ENCODE measurements around the gene AMZ2.
"Not testable (repeated sequence)": the region's sequence is repeated elsewhere in the genome, so short reads cannot be mapped to it uniquely, and the experiment has no call there.

Gene AMZ2

DNA sequence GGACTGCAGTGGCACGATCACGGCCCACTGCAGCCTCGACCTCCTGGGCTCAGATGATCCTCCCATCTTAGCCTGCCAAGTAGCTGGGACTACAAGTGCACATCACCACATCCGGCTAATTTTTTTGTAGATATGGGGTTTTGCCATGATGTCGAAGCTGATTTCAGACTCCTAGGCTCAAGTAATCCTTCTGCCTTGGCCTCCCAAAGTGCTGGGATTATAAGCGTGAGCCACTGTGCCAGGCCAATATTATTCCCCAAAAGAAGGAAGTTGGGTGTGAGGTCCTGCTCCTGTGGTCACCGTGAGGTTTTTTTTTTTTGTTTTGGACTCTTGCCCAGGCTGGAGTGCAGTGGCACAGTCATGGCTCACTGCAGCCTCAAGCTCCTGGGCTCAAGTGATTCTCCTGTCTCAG is 1.5 kb downstream of the AMZ2 start:
- DNase-seq: no peak

DNA sequence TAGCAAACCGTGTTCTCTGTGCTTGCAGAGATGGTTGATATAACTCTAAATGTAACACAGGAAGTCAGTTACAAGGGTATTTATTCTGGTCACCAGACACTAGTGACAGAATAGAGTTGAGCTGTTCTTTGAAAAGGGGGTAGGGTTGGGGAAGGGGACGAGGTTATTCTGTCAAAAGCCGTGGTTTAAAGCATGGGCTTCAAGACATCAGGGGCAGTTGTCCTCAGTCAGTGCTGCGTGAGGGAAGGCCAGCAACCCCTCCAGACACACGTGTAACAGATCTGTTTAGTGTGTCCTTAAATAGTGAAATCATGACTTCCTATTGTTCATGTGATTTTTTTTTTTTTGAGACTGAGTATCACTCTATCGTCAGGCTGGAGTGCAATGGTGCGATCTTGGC is 5.6 kb downstream of the AMZ2 start:
- DNase-seq: not testable (repeated sequence)

DNA sequence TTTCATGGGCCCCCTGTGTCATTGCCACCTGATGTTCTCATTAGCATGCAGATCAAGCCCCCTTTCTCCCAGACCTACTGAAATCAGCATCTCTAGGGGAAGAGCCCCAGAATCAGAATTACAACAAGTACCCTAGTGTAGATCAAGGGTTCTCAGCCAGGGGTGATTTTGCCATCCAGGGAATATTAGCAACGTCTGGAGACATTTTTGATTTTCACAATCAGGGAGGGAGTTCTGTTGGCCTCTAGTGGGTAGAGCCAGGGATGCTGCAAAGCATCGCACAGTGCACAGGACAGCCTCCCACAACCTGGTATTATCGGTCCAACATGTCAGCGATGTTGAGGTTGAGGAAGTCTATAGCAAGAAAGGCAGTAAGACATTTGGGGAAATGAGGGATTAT is 7.3 kb downstream of the AMZ2 start:
- DNase-seq: no peak

DNA sequence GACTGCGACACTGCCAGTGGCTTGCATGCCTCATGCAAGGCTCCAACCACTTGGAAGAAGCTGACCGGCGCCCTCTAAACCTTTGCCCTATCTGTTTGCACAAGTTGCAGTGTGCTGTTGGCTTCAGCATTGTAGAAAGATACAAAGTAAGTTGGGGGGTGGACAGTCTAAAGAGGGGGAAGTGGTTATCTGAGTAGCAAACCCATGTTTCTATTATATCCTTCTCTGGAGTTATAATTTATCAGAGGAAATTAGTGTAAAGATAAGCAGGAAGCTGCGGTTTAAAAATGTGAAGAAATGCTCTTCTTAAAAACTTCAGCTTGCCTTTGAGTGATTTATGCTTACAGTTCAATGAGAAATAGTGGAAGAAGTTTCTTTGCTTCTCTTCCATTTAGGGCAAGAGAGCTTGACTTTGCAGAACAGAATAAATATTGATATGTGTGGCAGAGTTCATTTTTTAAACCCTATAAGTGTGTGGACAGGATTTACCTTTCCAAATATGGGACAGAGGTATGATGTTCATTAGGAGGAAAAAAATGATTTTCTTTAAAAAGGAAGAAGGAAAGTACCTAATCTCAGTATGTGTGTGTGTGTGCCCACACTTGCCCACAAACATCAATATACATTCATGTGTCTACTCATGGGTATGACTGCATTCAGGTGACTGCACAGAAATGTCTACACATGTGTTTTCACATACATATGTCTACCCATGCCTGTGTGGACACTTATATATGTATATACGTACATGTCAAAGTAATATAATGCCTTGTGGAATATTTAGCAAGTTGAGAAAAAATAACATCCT is 8.1 kb downstream of the AMZ2 start:
- no peak for DNase-seq

DNA sequence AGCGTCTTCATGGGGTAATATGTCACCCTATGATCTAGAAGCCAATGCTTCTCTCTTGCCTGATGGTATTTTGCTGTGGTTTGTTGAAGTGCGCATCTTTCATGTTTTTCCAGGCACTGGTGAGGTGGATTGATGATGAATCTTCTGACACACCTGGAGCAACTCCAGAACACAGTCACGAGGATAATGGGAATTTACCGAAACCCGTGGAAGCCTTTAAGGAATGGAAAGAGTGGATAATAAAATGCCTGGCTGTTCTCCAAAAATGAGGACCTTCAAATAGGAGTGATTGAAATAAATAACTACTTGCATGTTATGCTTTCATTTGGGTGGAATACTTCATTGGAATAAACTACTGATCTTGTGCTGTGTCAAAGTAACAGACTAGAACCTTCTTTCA is 8.9 kb downstream of the AMZ2 start:
- DNase-seq: not testable (repeated sequence)

DNA sequence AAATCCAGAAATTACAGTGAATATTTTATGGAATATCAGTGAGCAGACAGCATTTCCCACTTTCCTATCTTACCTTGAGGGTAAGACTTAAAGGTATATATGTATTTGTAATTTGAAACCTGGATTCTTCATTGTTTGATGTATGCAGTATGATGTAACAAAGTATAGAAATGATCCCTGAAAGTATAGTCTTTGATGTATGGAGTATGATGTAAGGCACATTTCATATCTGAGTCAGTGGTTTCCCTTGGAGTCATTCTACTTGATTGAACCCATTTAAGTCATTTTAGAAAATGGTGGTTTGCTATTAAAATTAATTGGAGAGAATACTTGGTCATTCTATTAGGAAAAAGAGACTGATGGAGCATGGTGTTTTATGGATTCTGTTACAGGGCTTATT is 10.1 kb downstream of the AMZ2 start:
- DNase-seq: no peak

DNA sequence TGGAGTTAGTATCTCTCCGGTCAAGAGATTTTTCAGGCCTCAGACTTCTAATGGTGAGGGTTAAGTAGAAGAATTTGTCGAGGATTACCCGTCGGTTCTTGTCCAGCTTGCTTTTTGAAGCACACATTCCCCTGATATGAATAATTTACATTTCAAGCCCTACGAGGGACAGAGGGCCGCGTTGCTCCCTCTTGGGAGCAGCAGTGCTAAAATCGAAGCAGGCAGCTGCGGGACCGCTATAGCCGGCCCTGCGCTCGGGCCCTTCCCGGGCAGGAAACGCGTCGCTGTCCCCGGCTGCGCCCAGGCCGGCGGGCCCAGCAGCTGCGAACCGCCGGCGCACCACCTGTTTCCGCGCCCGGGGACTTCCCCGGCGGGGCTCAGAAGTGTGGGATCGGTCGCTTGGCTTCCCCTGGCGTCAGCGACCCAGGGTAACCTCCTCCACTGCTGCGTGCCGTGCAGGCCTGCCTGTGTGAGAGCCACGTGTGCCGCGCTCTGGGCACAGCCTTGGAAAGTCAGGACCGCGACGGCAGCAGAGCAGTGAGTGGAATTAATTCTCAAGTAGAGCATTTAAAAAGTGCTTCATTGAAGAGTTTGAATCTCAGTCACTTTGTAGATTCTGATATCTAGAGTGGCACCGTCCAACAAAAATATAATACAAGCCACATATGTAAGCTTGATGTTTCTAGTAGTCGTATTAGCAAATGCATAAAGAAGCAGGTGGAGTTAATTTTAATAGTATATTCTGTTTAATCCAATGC is 11.2 kb downstream of the AMZ2 start:
- peak; percentile 39 for DNase-seq

DNA sequence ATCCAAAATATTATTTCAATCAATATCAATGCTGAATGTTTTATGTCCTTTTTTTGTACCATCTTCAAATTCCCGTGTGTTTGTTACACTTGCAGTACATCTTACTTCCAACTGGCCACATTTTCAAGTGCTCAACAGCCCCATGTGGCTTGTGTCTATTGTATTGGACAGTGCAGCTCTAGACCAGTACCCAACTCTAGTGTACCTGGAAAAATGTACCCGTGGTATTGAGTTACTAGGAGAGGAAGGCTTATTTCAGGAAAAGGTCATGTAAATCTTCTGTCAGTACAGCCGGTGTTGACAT is 11.8 kb downstream of the AMZ2 start:
- not testable (repeated sequence) for DNase-seq

DNA sequence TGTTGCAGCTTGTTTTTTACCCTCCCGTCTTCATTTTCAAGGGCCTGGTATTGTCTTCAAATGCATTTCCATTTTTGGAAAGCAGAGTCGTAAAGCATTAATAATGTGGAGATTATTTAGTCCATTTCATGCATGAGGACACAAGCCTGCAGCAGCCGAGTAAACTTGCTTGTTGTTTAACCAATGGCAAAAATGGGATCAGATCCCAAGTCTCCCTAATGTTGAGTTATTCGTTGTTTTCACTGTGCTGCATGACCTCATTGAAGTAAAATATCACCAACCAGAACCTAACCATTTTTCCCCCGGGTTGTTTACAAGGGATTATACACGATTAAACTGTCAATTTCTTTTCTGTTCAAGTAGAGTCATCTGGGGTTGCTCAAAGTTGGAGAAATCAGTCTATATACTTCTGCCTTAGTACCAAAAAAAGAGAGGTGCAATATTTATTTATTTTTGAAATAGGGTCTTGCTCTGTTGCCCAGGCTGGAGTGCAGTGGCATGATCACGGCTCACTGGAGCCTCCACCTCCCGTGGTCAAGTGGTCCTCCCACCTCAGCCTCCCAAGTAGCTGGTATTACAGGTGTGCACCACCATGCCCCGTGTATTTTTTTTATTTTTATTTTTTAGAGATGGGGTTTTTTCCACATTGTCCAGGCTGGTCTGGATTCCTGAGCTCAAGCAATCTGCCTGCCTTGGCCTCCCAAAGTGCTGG is 12.4 kb downstream of the AMZ2 start:
- DNase-seq: no peak

DNA sequence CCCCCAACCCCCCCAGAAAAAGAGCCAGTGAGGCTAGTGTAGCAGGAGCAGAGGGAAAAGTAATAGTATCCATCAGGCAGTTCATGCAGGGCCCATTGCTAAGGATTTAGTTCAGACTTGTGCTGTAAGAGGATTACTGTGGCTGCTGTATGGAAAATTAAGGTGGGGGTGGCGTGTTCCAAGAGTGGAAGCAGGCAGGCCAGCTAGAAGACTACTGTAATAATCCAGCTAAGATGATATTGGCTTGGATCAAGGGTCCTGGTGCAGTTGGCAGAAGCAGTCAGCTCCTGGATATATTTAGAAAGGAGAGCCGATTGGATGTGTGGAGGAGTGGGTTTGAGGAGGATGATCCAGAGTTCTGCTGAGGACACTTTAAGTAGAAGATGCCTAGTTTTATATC is 14.6 kb downstream of the AMZ2 start:
- DNase-seq: not testable (repeated sequence)

DNA sequence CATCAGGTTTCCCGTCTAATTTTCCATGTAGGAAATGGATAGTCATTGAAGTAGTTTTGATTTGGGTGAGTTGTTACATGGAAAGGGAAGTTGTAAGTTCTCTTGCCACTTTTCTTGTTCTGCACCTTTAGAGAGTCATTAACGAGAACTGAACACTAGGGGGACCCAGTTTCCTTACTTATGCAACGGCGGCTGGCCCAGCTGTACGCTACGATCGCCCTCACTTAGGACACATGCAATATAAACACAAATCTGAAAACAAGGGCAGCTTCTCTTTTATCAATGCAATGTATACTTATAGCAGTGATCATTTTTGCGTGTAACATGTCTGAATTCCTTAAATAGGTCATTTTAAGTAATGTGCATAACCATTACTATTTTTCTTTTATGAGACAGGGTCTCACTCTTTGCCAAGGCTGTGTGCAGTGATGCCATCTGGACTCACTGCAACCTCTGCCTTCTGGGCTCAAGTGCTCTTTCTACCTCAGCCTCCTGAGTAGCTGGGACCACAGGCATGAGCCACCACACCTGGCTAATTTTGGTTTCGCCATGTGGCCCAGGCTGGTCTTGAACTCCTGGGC is 15.3 kb downstream of the AMZ2 start:
- DNase-seq: peak; percentile 33

DNA sequence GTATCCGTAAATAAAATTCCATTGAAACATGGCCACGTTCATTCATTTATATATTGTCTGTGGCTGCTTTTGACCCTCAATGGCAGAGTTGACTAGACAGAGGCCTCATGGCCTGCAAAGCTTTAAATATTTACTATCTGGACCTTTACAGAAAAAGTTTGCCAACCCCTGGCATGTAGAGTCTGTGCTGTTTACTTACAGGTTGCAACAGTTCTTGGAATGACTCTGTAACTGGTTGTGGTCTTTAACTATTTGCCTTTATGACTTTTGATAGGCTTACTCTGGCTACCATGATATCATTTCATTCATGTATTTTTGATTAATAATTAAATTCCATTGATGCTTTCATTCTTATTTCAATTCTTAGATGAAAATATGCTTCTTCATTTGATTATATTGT is 18.0 kb downstream of the AMZ2 start:
- DNase-seq: not testable (repeated sequence)

DNA sequence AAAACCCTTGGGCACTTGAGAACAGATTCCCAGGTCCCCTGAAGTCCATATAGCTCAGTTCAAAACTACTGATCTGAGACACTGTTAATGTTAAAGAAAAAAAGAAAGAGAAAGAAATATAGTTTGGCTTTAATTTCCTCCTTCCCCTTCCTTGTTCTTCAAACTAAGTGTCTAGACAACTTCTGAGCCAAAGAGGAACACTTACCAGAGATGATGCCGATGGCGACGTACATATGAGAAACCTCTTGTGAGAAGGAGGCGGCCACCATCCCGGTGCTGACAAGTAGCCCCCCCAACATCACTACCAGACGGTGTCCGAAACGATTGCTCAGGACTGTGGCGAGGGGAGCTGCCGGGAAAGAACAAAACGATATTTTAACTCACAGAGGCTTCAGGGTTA is 25.9 kb downstream of the AMZ2 start:
- DNase-seq: no peak

DNA sequence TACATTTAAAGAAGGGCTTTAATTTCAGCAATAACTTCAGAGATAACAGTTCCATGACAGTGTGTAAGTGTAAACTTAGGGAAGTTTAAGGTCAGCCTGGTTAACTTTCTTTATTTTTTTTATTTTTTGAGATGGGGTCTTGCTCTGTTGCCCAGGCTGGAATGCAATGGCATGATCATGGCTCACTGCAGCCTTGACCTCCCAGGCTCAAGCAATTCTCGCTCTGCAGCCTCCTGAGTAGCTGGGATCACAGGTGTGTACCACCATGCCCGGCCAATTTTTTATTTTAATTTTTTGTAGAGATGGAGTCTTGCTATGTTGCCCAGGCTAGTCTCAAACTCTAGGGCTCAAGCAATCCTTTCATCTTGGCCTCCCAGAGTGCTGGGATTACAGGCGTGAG is 28.5 kb downstream of the AMZ2 start:
- DNase-seq: not testable (repeated sequence)

DNA sequence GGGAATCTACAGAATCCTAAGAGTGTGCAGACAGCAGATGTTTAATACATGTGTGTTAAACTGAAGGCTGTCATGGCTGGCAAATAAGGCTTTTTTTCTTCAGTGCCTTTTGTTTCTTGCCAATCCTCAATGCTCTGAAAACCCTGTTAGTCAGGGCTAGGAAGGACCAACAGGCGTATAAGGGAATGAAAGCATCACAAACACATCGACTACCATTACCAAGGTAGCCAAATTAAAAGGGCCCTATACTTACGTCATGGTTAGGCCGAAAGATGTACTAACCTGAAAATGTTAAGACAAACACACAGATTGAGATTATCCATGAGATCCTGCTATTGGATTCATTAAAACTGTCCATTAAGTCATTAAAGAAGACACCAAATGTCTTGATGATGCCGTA is 30.0 kb downstream of the AMZ2 start:
- no peak for DNase-seq

DNA sequence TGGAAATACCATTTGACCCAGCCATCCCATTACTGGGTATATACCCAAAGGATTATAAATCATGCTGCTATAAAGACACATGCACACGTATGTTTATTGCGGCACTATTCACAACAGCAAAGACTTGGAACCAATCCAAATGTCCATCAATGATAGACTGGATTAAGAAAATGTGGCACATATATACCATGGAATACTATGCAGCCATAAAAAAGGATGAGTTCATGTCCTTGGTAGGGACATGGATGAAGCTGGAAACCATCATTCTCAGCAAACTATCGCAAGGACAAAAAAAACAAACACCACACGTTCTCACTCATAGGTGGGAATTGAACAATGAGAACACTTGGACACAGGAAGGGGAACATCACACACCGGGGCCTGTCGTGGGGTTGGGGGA is 34.1 kb downstream of the AMZ2 start:
- DNase-seq: not testable (repeated sequence)

DNA sequence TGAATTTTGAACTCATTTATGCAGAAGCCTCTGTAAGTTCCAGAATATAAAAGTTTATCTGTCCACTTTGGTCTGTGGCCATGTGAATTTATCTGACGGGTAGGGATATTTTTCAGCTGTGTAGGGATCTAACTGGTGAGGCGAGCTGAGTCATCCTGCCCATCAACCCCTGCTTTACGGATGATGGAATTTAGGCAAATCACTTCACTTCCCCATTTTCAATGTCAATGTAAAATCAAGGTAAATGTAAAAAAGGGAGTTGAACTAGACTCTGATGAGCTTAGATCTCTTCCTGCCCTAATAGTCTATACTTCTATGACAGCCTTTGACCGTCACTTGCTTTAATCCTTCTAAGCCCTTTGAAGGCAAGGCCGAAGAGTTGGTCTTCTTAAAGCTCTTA is 40.5 kb downstream of the AMZ2 start:
- no peak for DNase-seq

DNA sequence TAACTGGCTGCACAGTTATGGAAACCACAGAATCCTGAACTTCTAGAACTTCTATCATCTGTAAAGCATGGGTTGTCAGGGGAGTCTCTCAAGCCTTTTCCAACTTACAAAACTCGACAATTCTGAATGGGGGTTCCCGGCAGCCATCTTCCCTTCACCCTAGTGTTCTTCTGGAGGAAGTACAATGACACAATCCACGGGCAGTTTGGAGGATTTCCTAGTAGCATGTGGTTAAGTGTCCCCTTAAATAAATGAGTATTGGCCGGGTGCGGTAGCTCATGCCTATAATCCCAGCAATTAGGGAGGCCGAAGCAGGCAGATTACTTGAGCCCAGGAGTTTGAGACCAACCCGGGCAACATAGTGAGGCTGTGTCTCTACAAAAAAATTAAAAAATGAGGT is 41.0 kb downstream of the AMZ2 start:
- no peak for DNase-seq

DNA sequence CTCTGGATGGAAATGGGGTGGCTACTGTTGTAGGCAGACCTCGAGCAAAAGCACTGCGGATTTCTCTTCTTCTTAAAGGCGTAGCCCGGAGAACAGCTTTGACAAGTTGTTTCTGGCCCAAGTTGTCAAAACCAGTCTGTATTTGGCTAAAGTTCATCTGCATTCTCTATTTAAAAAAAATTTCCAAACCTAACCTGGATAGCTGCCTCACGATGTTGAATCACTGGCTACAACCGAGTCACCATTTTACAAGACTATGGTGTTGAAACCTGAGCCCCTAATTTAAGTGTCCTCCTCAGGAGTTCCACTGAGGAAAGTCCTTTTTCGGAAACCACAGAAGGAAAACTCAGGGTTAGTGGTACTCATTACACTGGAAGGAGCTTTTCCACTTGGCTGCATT is 41.6 kb downstream of the AMZ2 start:
- DNase-seq: no peak

DNA sequence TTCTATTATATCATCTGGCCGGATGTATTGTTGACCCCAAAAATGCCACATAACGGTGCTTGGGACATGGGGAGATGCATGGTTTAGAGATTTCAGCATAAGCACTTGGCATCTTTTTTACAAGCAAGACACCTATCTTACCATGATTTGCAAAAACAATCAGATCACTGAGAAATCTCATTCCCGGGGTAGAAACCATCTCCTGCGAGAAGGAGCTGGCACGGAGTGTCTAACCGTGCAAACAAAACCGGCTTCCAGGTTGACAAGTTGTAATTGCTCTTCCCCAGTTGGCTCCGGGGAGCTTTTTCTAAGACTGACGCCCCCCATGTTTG is 42.1 kb downstream of the AMZ2 start:
- DNase-seq: no peak

DNA sequence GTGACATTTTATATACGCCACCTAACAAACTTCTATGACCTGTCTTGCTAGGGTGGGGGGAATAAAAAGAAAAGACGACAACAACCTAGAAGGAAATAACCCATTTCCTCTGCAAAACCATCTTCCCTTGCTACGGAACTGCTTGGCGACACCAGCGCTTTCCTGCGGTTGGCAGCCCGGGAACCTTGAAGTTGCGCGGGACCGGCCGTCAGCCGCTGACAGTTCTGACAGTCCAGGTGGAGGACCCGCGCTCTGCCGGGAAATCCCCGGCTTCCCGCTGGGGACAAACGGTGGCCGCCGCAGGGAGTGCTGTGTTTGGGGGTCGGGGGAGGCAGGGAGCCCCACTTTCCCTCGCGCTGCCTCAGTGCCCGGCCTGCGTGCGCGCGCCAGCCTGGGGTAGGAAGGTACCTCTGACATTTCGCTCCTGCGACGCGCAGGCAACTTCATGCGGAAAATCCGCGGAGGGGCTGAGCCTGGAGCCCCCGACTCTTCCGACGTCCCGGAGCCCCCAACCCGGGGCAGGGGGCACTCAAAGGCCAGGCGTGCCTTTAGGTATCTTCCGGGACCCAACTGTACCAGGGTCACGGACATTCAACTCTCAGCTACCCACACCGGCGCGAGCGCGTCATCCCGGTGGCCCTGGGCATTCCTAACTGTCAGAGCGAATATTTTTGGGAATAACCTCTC is 42.6 kb downstream of the AMZ2 start:
- DNase-seq: no peak

DNA sequence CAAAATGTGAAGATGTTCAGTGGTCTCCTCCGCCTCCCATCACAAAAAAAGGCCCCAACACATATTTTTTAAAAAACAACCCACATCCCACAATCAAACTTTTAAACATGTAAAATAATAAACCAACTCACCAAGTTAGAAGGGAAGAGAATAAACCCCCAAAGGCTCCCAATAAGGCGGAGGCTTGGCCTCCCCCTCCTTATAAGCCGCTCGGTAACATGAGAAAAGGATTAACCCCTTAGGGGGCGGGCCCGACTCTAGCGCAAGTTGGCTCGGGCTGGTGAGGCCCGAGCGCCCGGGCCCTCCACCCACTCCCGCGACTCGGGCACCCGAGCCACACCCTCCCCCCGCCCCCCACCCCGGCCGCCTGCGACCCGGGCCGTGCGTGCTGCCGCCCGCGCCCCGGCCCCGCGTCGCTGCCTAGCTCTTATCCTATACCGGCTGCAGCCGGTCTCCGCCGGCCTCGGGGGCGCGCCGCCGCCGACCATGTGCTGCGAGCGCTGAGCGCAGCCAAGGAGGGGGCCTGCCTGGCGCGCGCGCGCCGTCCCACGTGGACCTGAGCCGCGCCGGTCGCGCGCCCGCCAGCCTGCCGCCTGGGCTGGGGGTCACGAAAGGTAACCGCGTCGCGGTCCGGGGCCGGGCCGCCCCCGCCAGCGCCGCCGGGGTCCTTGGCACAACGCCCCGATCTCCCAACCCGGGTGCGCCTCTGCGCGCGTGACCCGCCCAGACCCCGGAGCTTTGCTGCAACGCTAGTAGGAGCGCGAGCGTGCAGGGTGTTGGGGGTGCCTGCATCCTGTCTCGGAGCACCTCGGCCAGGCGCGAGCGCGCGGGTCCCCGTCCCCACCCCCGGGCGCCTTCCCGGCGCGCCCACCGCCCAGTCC is 43.4 kb downstream of the AMZ2 start, which contains the start of the genes ARSG and SLC16A6:
TSS of gene ARSG (plus strand) at position 541 of the 881 bp plus-strand sequence. CDS start 15,999 bp downstream, outside the sequence.
TSS of gene SLC16A6 (minus strand) at position 173 of the 881 bp plus-strand sequence. CDS start 12,807 bp downstream, outside the sequence.
- peak; percentile 21 for DNase-seq
